ENCODE results near the gene OXCT1. TPM values are rescaled to one million over a fixed set of nuclear protein-coding genes. Genes with fewer than 3 reads are reported as not detected.

Gene OXCT1
- total and polyA plus RNA-seq, 2 donors (not counting 3 experiments of a cell fraction or from before 2014, with no cell fraction given), result 12.8 to 37.4 TPM

DNA sequence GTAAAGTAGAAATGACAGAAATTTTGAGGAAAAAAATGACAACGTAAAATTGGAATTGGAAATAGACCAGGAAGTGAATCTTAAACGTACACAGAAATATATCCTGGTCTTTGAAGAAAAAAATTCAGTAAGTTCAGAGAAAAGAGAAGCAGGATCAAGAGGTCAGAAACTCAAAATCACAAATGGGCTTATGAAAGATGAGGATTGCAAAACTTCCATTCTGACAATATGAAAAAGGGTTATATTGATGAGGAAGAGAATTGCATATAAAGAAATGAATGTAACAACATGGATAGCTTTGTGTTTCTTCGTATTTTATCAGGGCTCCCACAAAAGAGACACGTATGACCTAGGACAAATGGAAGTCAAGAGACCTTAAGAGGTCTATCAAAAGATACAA, 58.1 kb downstream of the OXCT1 start:
- intact Hi-C loops (cut with micrococcal nuclease), result no loop called here
- DNase-seq (ENCODE audit: low read depth, low spot score) (no peak), FAIRE-seq (no peak)
- Histone ChIP-seq H2AFZ (ENCODE audit: low read depth, low read length) (no peak overlapping the region), H4K20me1 (replicated peaks; ENCODE audit: control insufficient read depth, extremely low read depth, insufficient read depth, low read length) (no peaks in the 10 kb centered on the region), H3K4me1 (ENCODE audit: control insufficient read depth, extremely low read depth, insufficient read depth, low read length) (peaks cover 24% of the 10 kb centered on the region), H3K4me3 (replicated peaks in 1 of 3; ENCODE audit: insufficient read depth in 1 of 3, low read depth in 1 of 3, low read length in 3 of 3) (no peak overlapping the region), H3K9ac (replicated peaks; ENCODE audit: extremely low read depth, insufficient read depth, low read length) (no peak overlapping the region), H3K27ac (ENCODE audit: insufficient read depth, low read depth, low read length) (no peak overlapping the region), H3K36me3 (ENCODE audit: control insufficient read depth in 2 of 2, extremely low read depth in 1 of 2, insufficient read depth in 2 of 2, low read length in 2 of 2) (no peaks in the 10 kb centered on the region), H3K9me1 (replicated peaks; ENCODE audit: control insufficient read depth, extremely low read depth, insufficient read depth, low read length) (no peaks in the 10 kb centered on the region), H3K27me3 (ENCODE audit: control insufficient read depth in 2 of 2, insufficient read depth in 2 of 2, low read length in 2 of 2) (no peaks in the 10 kb centered on the region), H3K4me2 (ENCODE audit: insufficient read depth, low read length) (no peak overlapping the region), H3K79me2 (ENCODE audit: control insufficient read depth, insufficient read depth, low read length) (no peaks in the 10 kb centered on the region), H3K9me3 (replicated peaks; ENCODE audit: control insufficient read depth, insufficient read depth, low read length) (no peaks in the 10 kb centered on the region)
- ChIA-PET POLR2A (no interaction called here), CTCF (interaction anchor here (1.0 kb wide), 1 partner anchor 13 kb away, joined by 3 read pairs; no protein-coding TSS in a partner anchor)
- TF ChIP-seq FOS (IDR thresholded peaks at IDR 0.05; ENCODE audit: borderline replicate concordance, insufficient read depth, low read length) (no peak), EZH2 (IDR thresholded peaks at IDR 0.05; ENCODE audit: borderline replicate concordance, low read depth, low read length, severe bottlenecking) (no peak), MYC (IDR thresholded peaks at IDR 0.05; ENCODE audit: low read depth, low read length) (no peak), POLR2AphosphoS5 (IDR thresholded peaks at IDR 0.05; ENCODE audit: insufficient read depth, low read depth, low read length) (no peak), JUN (IDR thresholded peaks at IDR 0.05; ENCODE audit: borderline replicate concordance, insufficient read depth, insufficient read length, low read depth) (no peak), POLR2A (IDR thresholded peaks at IDR 0.05; ENCODE audit: low read depth, low read length) (no peak), GATA2 (IDR thresholded peaks at IDR 0.05; ENCODE audit: insufficient read depth, insufficient read length, low read depth, low read length) (no peak)
- TF ChIP-seq, protein P1, sequence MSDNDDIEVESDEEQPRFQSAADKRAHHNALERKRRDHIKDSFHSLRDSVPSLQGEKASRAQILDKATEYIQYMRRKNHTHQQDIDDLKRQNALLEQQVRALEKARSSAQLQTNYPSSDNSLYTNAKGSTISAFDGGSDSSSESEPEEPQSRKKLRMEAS (IDR thresholded peaks at IDR 0.05; ENCODE audit: insufficient read depth, insufficient read length), result no peak
- TF ChIP-seq, protein P2, sequence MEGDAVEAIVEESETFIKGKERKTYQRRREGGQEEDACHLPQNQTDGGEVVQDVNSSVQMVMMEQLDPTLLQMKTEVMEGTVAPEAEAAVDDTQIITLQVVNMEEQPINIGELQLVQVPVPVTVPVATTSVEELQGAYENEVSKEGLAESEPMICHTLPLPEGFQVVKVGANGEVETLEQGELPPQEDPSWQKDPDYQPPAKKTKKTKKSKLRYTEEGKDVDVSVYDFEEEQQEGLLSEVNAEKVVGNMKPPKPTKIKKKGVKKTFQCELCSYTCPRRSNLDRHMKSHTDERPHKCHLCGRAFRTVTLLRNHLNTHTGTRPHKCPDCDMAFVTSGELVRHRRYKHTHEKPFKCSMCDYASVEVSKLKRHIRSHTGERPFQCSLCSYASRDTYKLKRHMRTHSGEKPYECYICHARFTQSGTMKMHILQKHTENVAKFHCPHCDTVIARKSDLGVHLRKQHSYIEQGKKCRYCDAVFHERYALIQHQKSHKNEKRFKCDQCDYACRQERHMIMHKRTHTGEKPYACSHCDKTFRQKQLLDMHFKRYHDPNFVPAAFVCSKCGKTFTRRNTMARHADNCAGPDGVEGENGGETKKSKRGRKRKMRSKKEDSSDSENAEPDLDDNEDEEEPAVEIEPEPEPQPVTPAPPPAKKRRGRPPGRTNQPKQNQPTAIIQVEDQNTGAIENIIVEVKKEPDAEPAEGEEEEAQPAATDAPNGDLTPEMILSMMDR (IDR thresholded peaks at IDR 0.05; ENCODE audit: extremely low read depth in 1 of 2, insufficient read depth in 1 of 2, low read depth in 1 of 2, low read length in 2 of 2), result no peak
- dilution Hi-C loops (cut with MboI; ENCODE audit: extremely low pct_ligation_motif_present, low sequenced_read_pairs), result no loop called here
- BruUV-seq (replicated peaks), result no TSS peak
